CD14-positive monocyte (primary cell): Measurements from ENCODE around the gene DISP2. TPM values are rescaled to one million over a fixed set of nuclear protein-coding genes. Genes with fewer than 3 reads are reported as not detected.

Experiments
- DNase-seq, 3 donors: peaks; one replicate each; pipeline ENCODE4 v3.0.0-alpha.2; 2011 to 2022
- H2AFZ ChIP-seq: 2 replicates; pipeline ENCODE4 v1.6.0; 2012; ENCODE audit warnings: mild to moderate bottlenecking, low read depth, low read length, inconsistent platforms; ENCODE audit not compliant: insufficient read depth, poor library complexity, severe bottlenecking
- H3K27ac ChIP-seq, 2 donors: 1 replicate in 1 of 2; 2 replicates in 1 of 2; pipeline ENCODE4 v1.5.1; 2012 to 2013; ENCODE audit warnings: low read length in 2 of 2, control low read depth in 1 of 2, inconsistent platforms in 1 of 2, low read depth in 1 of 2, mild to moderate bottlenecking in 1 of 2
- H3K27me3 ChIP-seq, 2 donors: one replicate each; pipeline versions ENCODE4 v1.6.0 to v1.6.1; 2011 to 2013; ENCODE audit warnings: low read length in 2 of 2; ENCODE audit not compliant: control insufficient read depth in 2 of 2, insufficient read depth in 2 of 2
- H3K36me3 ChIP-seq, 2 donors: replicated peaks in 1 of 2; 1 replicate in 1 of 2; 2 replicates in 1 of 2; pipeline versions ENCODE4 v1.5.1 to v1.6.1; 2012 to 2013; ENCODE audit warnings: low read length in 2 of 2, control low read depth in 1 of 2, inconsistent platforms in 1 of 2, mild to moderate bottlenecking in 1 of 2; ENCODE audit not compliant: insufficient read depth in 2 of 2, control insufficient read depth in 1 of 2
- H3K4me1 ChIP-seq, 2 donors: 1 replicate in 1 of 2; 2 replicates in 1 of 2; pipeline versions ENCODE4 v1.5.1 to v1.6.1; 2012 to 2013; ENCODE audit warnings: low read length in 2 of 2, control low read depth in 1 of 2, inconsistent platforms in 1 of 2, mild to moderate bottlenecking in 1 of 2, moderate library complexity in 1 of 2; ENCODE audit not compliant: insufficient read depth in 2 of 2, control insufficient read depth in 1 of 2
- H3K4me2 ChIP-seq: replicated peaks from 2 replicates; pipeline ENCODE3; 2012; ENCODE audit warnings: low read length, moderate library complexity, mild to moderate bottlenecking; ENCODE audit not compliant: poor library complexity, severe bottlenecking; ENCODE audit errors: extremely low read depth
- H3K4me3 ChIP-seq, 3 experiments: fragments of 200-600 bp in 1 of 3; sonication (generic) in 1 of 3; replicated peaks in 1 of 3; 1 replicate in 2 of 3; 2 replicates in 1 of 3; pipeline ENCODE4 v1.5.1; 2011 to 2013; ENCODE audit warnings: low read length in 3 of 3, mild to moderate bottlenecking in 3 of 3, control low read depth in 2 of 3, low read depth in 2 of 3, inconsistent platforms in 1 of 3, moderate library complexity in 1 of 3
- H3K79me2 ChIP-seq: 2 replicates; pipeline ENCODE4 v1.6.0; 2012; ENCODE audit warnings: mild to moderate bottlenecking, control low read depth, inconsistent platforms, low read length, moderate library complexity; ENCODE audit not compliant: insufficient read depth
- H3K9ac ChIP-seq: 2 replicates; pipeline ENCODE4 v1.6.0; 2017; ENCODE audit warnings: low read length, mild to moderate bottlenecking; ENCODE audit not compliant: insufficient read depth, poor library complexity, severe bottlenecking
- H3K9me3 ChIP-seq, 2 donors: replicated peaks in 1 of 2; 1 replicate in 1 of 2; 2 replicates in 1 of 2; pipeline versions ENCODE4 v1.5.1 to v1.6.1; 2012 to 2013; ENCODE audit warnings: low read length in 2 of 2, control low read depth in 1 of 2; ENCODE audit not compliant: control insufficient read depth in 1 of 2, insufficient read depth in 1 of 2
- H4K20me1 ChIP-seq: 2 replicates; pipeline ENCODE4 v1.6.0; 2012; ENCODE audit warnings: mild to moderate bottlenecking, low read length, control low read depth, moderate library complexity; ENCODE audit not compliant: insufficient read depth
- H3K27ac Mint-ChIP-seq, 7 donors: one replicate each; pipeline ENCODE4 v1.8.0; 2020; ENCODE audit warnings: mild to moderate bottlenecking in 7 of 7, mixed read lengths in 7 of 7, moderate library complexity in 6 of 7, inconsistent platforms in 2 of 7
- H3K27me3 Mint-ChIP-seq, 3 donors: one replicate each; pipeline ENCODE4 v1.8.0; 2021 to 2022; ENCODE audit warnings: low read depth in 3 of 3, mild to moderate bottlenecking in 3 of 3, mixed read lengths in 3 of 3, moderate library complexity in 3 of 3, inconsistent platforms in 1 of 3
- H3K36me3 Mint-ChIP-seq, 2 donors: one replicate each; pipeline ENCODE4 v1.8.0; 2020; ENCODE audit warnings: mixed read lengths in 2 of 2, inconsistent platforms in 1 of 2, mild to moderate bottlenecking in 1 of 2
- H3K4me1 Mint-ChIP-seq: one replicate; pipeline ENCODE4 v1.8.0; 2020; ENCODE audit warnings: mild to moderate bottlenecking, mixed read lengths
- H3K4me3 Mint-ChIP-seq, 2 donors: one replicate each; pipeline ENCODE4 v1.8.0; 2020; ENCODE audit warnings: mild to moderate bottlenecking in 2 of 2, mixed read lengths in 2 of 2, moderate library complexity in 1 of 2
- H3K9me3 Mint-ChIP-seq, 7 donors: one replicate each; pipeline ENCODE4 v1.8.0; 2020 to 2022; ENCODE audit warnings: mixed read lengths in 7 of 7, mild to moderate bottlenecking in 6 of 7, moderate library complexity in 6 of 7, inconsistent platforms in 2 of 7
- CTCF ChIP-seq: fragments of 200-600 bp; IDR thresholded peaks from one replicate; pipeline ENCODE4 v1.8.0; 2022; ENCODE audit warnings: antibody characterized with exemption, mild to moderate bottlenecking
- WGBS: methylation state at CpG from one replicate; pipeline ENCODE4 v1.1.5; 2013; ENCODE audit warnings: missing lambda C conversion rate; ENCODE audit not compliant: insufficient coverage; 5-methylcytosine and 5-hydroxymethylcytosine counted together
- intact Hi-C, 2 donors: fragments of 100-400 bp; cut with micrococcal nuclease; formaldehyde crosslinking; loops; one replicate each; pipeline versions ENCODE4 v1.15.0 to v1.15.1; 2023
- polyA plus RNA-seq, 3 donors: library from polyadenylated mRNA; depleted of rRNA in 1 of 3; unstranded in 2 of 3; stranded (reverse) in 1 of 3; fragments of 300-500 nt in 2 of 3; fragments of >200 nt in 1 of 3; fragmentation: Illumina TruSeq in 2 of 3; gene quantifications; 1 replicate in 2 of 3; 2 replicates in 1 of 3; pipeline ENCODE4 v1.2.3, GENCODE V29; 2012 to 2021

The DISP2 gene
- polyA plus RNA-seq, 3 donors: 0.01 TPM; not detected in 1

- H3K4me3 ChIP-seq: no peak overlapping the region
- no peak overlapping the region for H3K27ac ChIP-seq
- H3K9me3 ChIP-seq: no peaks in the 10 kb centered on the region
- H4K20me1 ChIP-seq: no peaks in the 10 kb centered on the region
- WGBS: 95% methylated on average over 14 of the region's 15 CpGs
- H3K4me1 ChIP-seq: peaks cover 12 to 23% of the 10 kb centered on the region in 2 donors
- peaks cover 14% of the 10 kb centered on the region for H3K4me1 Mint-ChIP-seq
- no peaks in the 10 kb centered on the region for H3K36me3 Mint-ChIP-seq
- no peak for DNase-seq
- no peak overlapping the region for H2AFZ ChIP-seq
- no peak overlapping the region for H3K27ac Mint-ChIP-seq
- no peak overlapping the region for H3K4me3 Mint-ChIP-seq
- peaks cover 0 to 9% (median 7%) of the 10 kb centered on the region in 3 donors for H3K27me3 Mint-ChIP-seq
- no peaks in the 10 kb centered on the region for H3K36me3 ChIP-seq
- TF ChIP-seq CTCF: no peak
- no peak overlapping the region for H3K9ac ChIP-seq
- H3K9me3 Mint-ChIP-seq: peaks cover 0 to 5% (median 0%) of the 10 kb centered on the region in 7 donors
- no peaks in the 10 kb centered on the region for H3K27me3 ChIP-seq
- H3K79me2 ChIP-seq: no peaks in the 10 kb centered on the region
- intact Hi-C loops: no loop called here
- H3K4me2 ChIP-seq: no peak overlapping the region
These were observed 11.2 kb upstream of the DISP2 start for GRCh38 chr15:40346579-40347558.

GRCh38 chr15:40347559-40348473, 10.2 kb upstream of the DISP2 start:
- no peak for TF ChIP-seq CTCF
- intact Hi-C loops: no loop called here
- no peak overlapping the region for H3K4me3 ChIP-seq
- Mint-ChIP-seq H3K4me3 (no peak overlapping the region), H3K27me3 (peaks cover 0 to 9% (median 7%) of the 10 kb centered on the region in 3 donors), H3K4me1 (peaks cover 14% of the 10 kb centered on the region), H3K9me3 (peaks cover 0 to 5% (median 0%) of the 10 kb centered on the region in 7 donors), H3K27ac (no peak overlapping the region), H3K36me3 (no peaks in the 10 kb centered on the region)
- no peak overlapping the region for H2AFZ ChIP-seq
- H4K20me1 ChIP-seq: no peaks in the 10 kb centered on the region
- no peaks in the 10 kb centered on the region for H3K36me3 ChIP-seq
- H3K4me2 ChIP-seq: no peak overlapping the region
- WGBS: 85% methylated on average over 5 of the region's 11 CpGs
- no peak overlapping the region for H3K9ac ChIP-seq
- no peak for DNase-seq
- H3K4me1 ChIP-seq: peaks cover 12 to 22% of the 10 kb centered on the region in 2 donors
- no peaks in the 10 kb centered on the region for H3K79me2 ChIP-seq
- no peaks in the 10 kb centered on the region for H3K27me3 ChIP-seq
- H3K9me3 ChIP-seq: no peaks in the 10 kb centered on the region
- H3K27ac ChIP-seq: no peak overlapping the region
